Skeletal muscle tissue (tissue), 4 donors: ENCODE data around the gene HSPA6. TPM values are rescaled to one million over a fixed set of nuclear protein-coding genes. Genes with fewer than 3 reads are reported as not detected.

ENCODE experiments used
- H3K27ac ChIP-seq: one replicate; pipeline ENCODE4 v1.7.0; 2013; ENCODE audit warnings: mild to moderate bottlenecking, low read depth, low read length, inconsistent platforms
- H3K27me3 ChIP-seq, 3 donors: one replicate each; pipeline ENCODE4 v1.7.0; 2013; ENCODE audit warnings: low read length in 3 of 3; ENCODE audit not compliant: control insufficient read depth in 3 of 3, insufficient read depth in 3 of 3
- H3K36me3 ChIP-seq, 3 donors: one replicate each; pipeline ENCODE4 v1.7.0; 2013; ENCODE audit warnings: low read length in 3 of 3; ENCODE audit not compliant: control insufficient read depth in 3 of 3, insufficient read depth in 3 of 3
- H3K4me1 ChIP-seq, 3 donors: one replicate each; pipeline ENCODE4 v1.7.0; 2013; ENCODE audit warnings: low read length in 3 of 3, mild to moderate bottlenecking in 3 of 3; ENCODE audit not compliant: control insufficient read depth in 3 of 3, insufficient read depth in 3 of 3
- H3K4me3 ChIP-seq, 3 donors: one replicate each; pipeline ENCODE4 v1.7.0; 2013; ENCODE audit warnings: low read length in 3 of 3
- H3K9ac ChIP-seq, 3 donors: one replicate each; pipeline ENCODE4 v1.7.0; 2013; ENCODE audit warnings: low read length in 3 of 3, mild to moderate bottlenecking in 3 of 3, moderate library complexity in 2 of 3, low read depth in 1 of 3
- H3K9me3 ChIP-seq, 3 donors: one replicate each; pipeline ENCODE4 v1.7.0; 2013; ENCODE audit warnings: low read length in 3 of 3; ENCODE audit not compliant: control insufficient read depth in 3 of 3
- total RNA-seq: library from RNA; depleted of rRNA; stranded (reverse); fragments of >200 nt; gene quantifications from one replicate; pipeline ENCODE4 v1.2.3, GENCODE V29; 2014
- donor health status: Osteomylitis.

The HSPA6 gene
- total RNA-seq, 1 donor from 2014 or later = 0.52 TPM

GRCh38 chr1:161491472-161491871 lies 32.9 kb upstream of the HSPA6 start:
- Histone ChIP-seq H3K27me3 (peaks cover 4 to 33% (median 19%) of the 10 kb centered on the region in 3 donors), H3K9ac (no peak overlapping the region), H3K9me3 (no peaks in the 10 kb centered on the region)

GRCh38 chr1:161492827-161493226 lies 31.5 kb upstream of the HSPA6 start:
- H3K4me3 ChIP-seq = no peak overlapping the region
- H3K9ac ChIP-seq = no peak overlapping the region
- no peak overlapping the region for H3K27ac ChIP-seq
- no peaks in the 10 kb centered on the region for H3K36me3 ChIP-seq
- H3K9me3 ChIP-seq = no peaks in the 10 kb centered on the region
- peaks cover 4 to 30% (median 15%) of the 10 kb centered on the region in 3 donors for H3K27me3 ChIP-seq
- H3K4me1 ChIP-seq = peaks cover 0 to 3% (median 2%) of the 10 kb centered on the region in 3 donors

More at GRCh38 chr1:161491472-161491871, 32.9 kb upstream of the HSPA6 start:
- no peak overlapping the region for H3K4me3 ChIP-seq
- H3K27ac ChIP-seq = no peak overlapping the region
- peaks cover 0 to 2% (median 0%) of the 10 kb centered on the region in 3 donors for H3K4me1 ChIP-seq
- no peaks in the 10 kb centered on the region for H3K36me3 ChIP-seq

- Histone ChIP-seq H3K4me1 (peaks cover 0 to 3% (median 2%) of the 10 kb centered on the region in 3 donors), H3K36me3 (no peaks in the 10 kb centered on the region), H3K9ac (no peak overlapping the region), H3K9me3 (no peaks in the 10 kb centered on the region), H3K27ac (no peak overlapping the region), H3K4me3 (no peak overlapping the region), H3K27me3 (peaks cover 4 to 22% (median 9%) of the 10 kb centered on the region in 3 donors)
These were observed 30.1 kb upstream of the HSPA6 start for GRCh38 chr1:161494091-161494735.

- peaks cover 0 to 3% (median 2%) of the 10 kb centered on the region in 3 donors for H3K4me1 ChIP-seq
- no peaks in the 10 kb centered on the region for H3K9me3 ChIP-seq
- H3K36me3 ChIP-seq = no peaks in the 10 kb centered on the region
- no peak overlapping the region for H3K9ac ChIP-seq
- H3K4me3 ChIP-seq = no peak overlapping the region
- H3K27ac ChIP-seq = no peak overlapping the region
- peaks cover 0 to 23% (median 5%) of the 10 kb centered on the region in 3 donors for H3K27me3 ChIP-seq
These were observed 28.9 kb upstream of the HSPA6 start for GRCh38 chr1:161495490-161495889.

GRCh38 chr1:161497961-161498360 lies 26.4 kb upstream of the HSPA6 start:
- Histone ChIP-seq H3K27me3 (peaks cover 0 to 17% (median 2%) of the 10 kb centered on the region in 3 donors), H3K4me1 (peaks cover 0 to 3% (median 2%) of the 10 kb centered on the region in 3 donors), H3K9me3 (no peaks in the 10 kb centered on the region), H3K27ac (no peak overlapping the region), H3K9ac (no peak overlapping the region), H3K4me3 (no peak overlapping the region), H3K36me3 (no peaks in the 10 kb centered on the region)

- Histone ChIP-seq H3K9me3 (no peaks in the 10 kb centered on the region), H3K4me3 (no peak overlapping the region), H3K36me3 (no peaks in the 10 kb centered on the region), H3K27me3 (peaks cover 3 to 14% (median 5%) of the 10 kb centered on the region in 3 donors), H3K9ac (no peak overlapping the region), H3K4me1 (peaks cover 0 to 3% (median 2%) of the 10 kb centered on the region in 3 donors), H3K27ac (no peak overlapping the region)
These were observed 25.7 kb upstream of the HSPA6 start for GRCh38 chr1:161498646-161499045.

- Histone ChIP-seq H3K36me3 (no peaks in the 10 kb centered on the region), H3K9ac (no peak overlapping the region), H3K9me3 (no peaks in the 10 kb centered on the region), H3K4me1 (peaks cover 0 to 3% (median 2%) of the 10 kb centered on the region in 3 donors), H3K4me3 (no peak overlapping the region), H3K27ac (no peak overlapping the region), H3K27me3 (peaks cover 5 to 14% (median 7%) of the 10 kb centered on the region in 3 donors)
These were observed 25.0 kb upstream of the HSPA6 start for GRCh38 chr1:161499099-161500039.

GRCh38 chr1:161501234-161501633 lies 23.1 kb upstream of the HSPA6 start:
- Histone ChIP-seq H3K4me3 (no peak overlapping the region), H3K4me1 (peaks cover 0 to 3% (median 2%) of the 10 kb centered on the region in 3 donors), H3K9me3 (no peaks in the 10 kb centered on the region), H3K36me3 (no peaks in the 10 kb centered on the region), H3K27me3 (peaks cover 10 to 12% (median 10%) of the 10 kb centered on the region in 3 donors), H3K9ac (no peak overlapping the region), H3K27ac (no peak overlapping the region)

GRCh38 chr1:161502181-161502580 lies 22.2 kb upstream of the HSPA6 start:
- Histone ChIP-seq H3K9ac (no peak overlapping the region), H3K36me3 (no peaks in the 10 kb centered on the region), H3K27ac (no peak overlapping the region), H3K4me3 (no peak overlapping the region), H3K27me3 (peaks cover 10 to 12% (median 12%) of the 10 kb centered on the region in 3 donors), H3K4me1 (peaks cover 0 to 3% (median 0%) of the 10 kb centered on the region in 3 donors), H3K9me3 (no peaks in the 10 kb centered on the region)
